ENCODE data around the gene GJC2. TPM values are rescaled to one million over a fixed set of nuclear protein-coding genes. Genes with fewer than 3 reads are reported as not detected.

GJC2 gene
- total RNA-seq, 4 donors from 2014 or later, result 0.20 to 7.1 (median 1.4) TPM

DNA sequence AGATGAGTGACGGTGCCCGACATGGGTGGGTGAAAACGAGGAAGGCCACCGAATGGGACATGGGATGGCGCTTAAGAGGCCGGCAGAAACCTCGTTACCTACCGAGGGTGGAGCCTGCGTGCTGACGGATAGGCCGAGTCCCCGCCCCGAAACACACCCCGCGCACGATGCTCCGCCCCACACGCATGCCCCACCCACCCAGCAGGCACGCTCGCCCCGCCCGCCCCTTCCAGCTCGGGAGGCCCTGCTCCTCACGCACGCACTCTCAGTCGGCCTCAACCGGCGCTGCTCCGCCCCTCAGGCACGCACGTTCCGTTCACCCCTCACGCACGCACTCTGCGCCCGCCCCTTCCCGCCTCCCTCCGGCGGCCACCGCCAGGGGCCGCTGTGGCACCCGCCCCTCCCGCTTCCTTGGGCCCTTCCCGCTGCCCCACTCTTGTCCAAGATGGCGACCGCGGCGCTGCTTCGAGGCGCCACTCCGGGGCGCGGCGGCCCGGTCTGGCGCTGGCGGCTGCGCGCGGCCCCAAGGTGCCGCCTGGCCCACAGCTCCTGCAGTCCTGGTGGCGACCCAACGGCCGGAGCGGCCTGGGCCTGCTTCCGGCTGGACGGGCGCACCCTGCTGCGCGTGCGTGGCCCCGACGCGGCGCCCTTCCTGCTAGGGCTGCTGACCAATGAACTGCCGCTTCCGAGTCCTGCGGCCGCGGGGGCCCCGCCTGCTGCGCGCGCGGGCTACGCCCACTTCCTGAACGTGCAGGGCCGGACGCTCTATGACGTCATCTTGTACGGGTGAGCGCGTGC lies 15.8 kb downstream of the GJC2 start, which contains the start of gene IBA57:
Gene IBA57, plus strand, starts transcription at position 433 of the 798 bp plus-strand sequence. Its CDS starts 13 bp downstream, at position 446.
- DNase-seq, result peak; percentile 100
- WGBS, 2 donors (ENCODE audit: low coverage in 1 of 2), result 0% methylated on average over 60 of the region's 93 CpGs; no CpG with 5 or more reads in 1 of the 2 donors
- Histone ChIP-seq H3K36me3 (no peaks in the 10 kb centered on the region), H3K9me3 (no peaks in the 10 kb centered on the region), H3K4me3 (peak within 1 kb of the TSS; percentile 61 to 86 (median 74)), H3K27me3 (no peaks in the 10 kb centered on the region), H3K27ac (peak within 1 kb of the TSS; percentile 97 to 100 (median 99)), H3K4me1 (peaks cover 8 to 26% (median 21%) of the 10 kb centered on the region in 4 donors)
- in situ Hi-C loops (cut with MboI; ENCODE audit: low pct_ligation_motif_present in 1 of 4, low pct_unique_long_range_greater_than_20kb in 1 of 4, low sequenced_read_pairs in 3 of 4), result no loop called here
- intact Hi-C loops (cut with DNase I; ENCODE audit: low total_unique reads), result no loop called here
- TF ChIP-seq EP300 (IDR thresholded peaks at IDR 0.05; ENCODE audit: low read depth) (peak; percentile 89), POLR2AphosphoS5 (IDR thresholded peaks at IDR 0.05) (peak in 2 of 3 donors; percentile 91), POLR2A (IDR thresholded peaks at IDR 0.05) (peak; percentile 78)
- TF ChIP-seq, protein P1, sequence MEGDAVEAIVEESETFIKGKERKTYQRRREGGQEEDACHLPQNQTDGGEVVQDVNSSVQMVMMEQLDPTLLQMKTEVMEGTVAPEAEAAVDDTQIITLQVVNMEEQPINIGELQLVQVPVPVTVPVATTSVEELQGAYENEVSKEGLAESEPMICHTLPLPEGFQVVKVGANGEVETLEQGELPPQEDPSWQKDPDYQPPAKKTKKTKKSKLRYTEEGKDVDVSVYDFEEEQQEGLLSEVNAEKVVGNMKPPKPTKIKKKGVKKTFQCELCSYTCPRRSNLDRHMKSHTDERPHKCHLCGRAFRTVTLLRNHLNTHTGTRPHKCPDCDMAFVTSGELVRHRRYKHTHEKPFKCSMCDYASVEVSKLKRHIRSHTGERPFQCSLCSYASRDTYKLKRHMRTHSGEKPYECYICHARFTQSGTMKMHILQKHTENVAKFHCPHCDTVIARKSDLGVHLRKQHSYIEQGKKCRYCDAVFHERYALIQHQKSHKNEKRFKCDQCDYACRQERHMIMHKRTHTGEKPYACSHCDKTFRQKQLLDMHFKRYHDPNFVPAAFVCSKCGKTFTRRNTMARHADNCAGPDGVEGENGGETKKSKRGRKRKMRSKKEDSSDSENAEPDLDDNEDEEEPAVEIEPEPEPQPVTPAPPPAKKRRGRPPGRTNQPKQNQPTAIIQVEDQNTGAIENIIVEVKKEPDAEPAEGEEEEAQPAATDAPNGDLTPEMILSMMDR (IDR thresholded peaks at IDR 0.05), result peak; percentile 61 to 97 (median 92)

GRCh38 chr1:228166170-228166936 lies 16.6 kb downstream of the GJC2 start:
- no peaks in the 10 kb centered on the region for H3K9me3 ChIP-seq
- TF ChIP-seq, protein P1 (IDR thresholded peaks at IDR 0.05), result peak; percentile 28 to 76 (median 44)
- peak in 1 of 3 donors; percentile 73 for TF ChIP-seq POLR2AphosphoS5 (IDR thresholded peaks at IDR 0.05)
- TF ChIP-seq POLR2A (IDR thresholded peaks at IDR 0.05), result no peak
- peak; percentile 79 for DNase-seq
- intact Hi-C loops (cut with DNase I; ENCODE audit: low total_unique reads), result no loop called here
- in situ Hi-C loops (cut with MboI; ENCODE audit: low pct_ligation_motif_present in 1 of 4, low pct_unique_long_range_greater_than_20kb in 1 of 4, low sequenced_read_pairs in 3 of 4), result no loop called here
- 16% methylated on average over 23 of the region's 26 CpGs; no CpG with 5 or more reads in 1 of the 2 donors for WGBS, 2 donors (ENCODE audit: low coverage in 1 of 2)
- peak overlapping the region; percentile 97 to 100 (median 99) for H3K27ac ChIP-seq
- peak overlapping the region; percentile 61 to 86 (median 74) for H3K4me3 ChIP-seq
- H3K4me1 ChIP-seq, result peaks cover 8 to 26% (median 21%) of the 10 kb centered on the region in 4 donors
- no peaks in the 10 kb centered on the region for H3K36me3 ChIP-seq
- no peaks in the 10 kb centered on the region for H3K27me3 ChIP-seq

DNA sequence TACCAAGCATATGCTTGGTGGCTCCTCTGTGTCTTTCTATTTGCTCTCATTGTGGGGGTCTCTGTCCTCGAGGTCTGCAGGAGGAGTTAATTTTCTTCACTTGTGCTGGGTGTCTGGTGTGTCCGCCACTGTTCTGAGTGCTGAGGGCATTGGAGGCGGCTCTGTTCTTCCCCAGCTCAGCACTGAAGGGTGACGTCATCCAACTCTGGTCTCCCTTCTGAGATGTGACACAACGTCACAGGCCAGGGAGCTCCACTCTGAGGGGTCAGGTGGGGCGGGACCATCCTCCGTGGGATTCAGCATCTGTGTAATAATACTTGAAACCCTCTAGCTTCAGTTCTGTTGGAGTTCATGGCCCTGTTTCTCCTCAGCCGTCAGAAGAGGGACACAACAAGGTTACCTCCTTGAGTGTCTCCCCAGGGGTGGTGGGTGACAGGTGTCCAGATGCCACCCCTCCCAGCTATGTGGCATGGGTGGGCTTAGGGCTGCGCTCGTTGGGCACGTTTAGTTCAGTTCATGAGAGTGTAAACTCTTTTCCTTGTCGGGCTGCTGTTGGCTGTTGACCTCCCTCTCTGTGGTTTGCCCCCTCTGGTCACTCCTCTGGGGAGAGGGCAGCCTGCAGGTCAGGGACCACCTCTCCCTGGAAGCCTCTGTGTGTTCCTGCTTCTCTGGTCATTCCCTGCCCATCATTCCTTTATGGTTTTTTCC lies 19.0 kb downstream of the GJC2 start:
- Histone ChIP-seq H3K9me3 (no peaks in the 10 kb centered on the region), H3K27ac (no peak overlapping the region), H3K4me1 (peaks cover 4 to 19% (median 13%) of the 10 kb centered on the region in 4 donors), H3K36me3 (no peaks in the 10 kb centered on the region), H3K27me3 (no peaks in the 10 kb centered on the region), H3K4me3 (no peak overlapping the region)
- no peak for TF ChIP-seq POLR2A (IDR thresholded peaks at IDR 0.05)
- no peak for TF ChIP-seq EP300 (IDR thresholded peaks at IDR 0.05; ENCODE audit: low read depth)
- TF ChIP-seq, protein P1 (IDR thresholded peaks at IDR 0.05), result no peak
- in situ Hi-C loops (cut with MboI; ENCODE audit: low pct_ligation_motif_present in 1 of 4, low pct_unique_long_range_greater_than_20kb in 1 of 4, low sequenced_read_pairs in 3 of 4), result no loop called here
- 79% methylated on average over 12 of the region's 12 CpGs; no CpG with 5 or more reads in 1 of the 2 donors for WGBS, 2 donors (ENCODE audit: low coverage in 1 of 2)
- no peak for DNase-seq
- intact Hi-C loops (cut with DNase I; ENCODE audit: low total_unique reads), result no loop called here
